ENCODE data around the gene GALNT9. TPM values are rescaled to one million over a fixed set of nuclear protein-coding genes. Genes with fewer than 3 reads are reported as not detected.
"Not testable (repeated sequence)": the region's sequence is repeated elsewhere in the genome, so short reads cannot be mapped to it uniquely, and the experiment has no call there.

GALNT9 gene
- total RNA-seq, 1 experiment from 2014 or later: 1.7 TPM

GRCh38 chr12:132279930-132280329, 49.5 kb downstream of the GALNT9 start:
- DNase-seq (ENCODE audit: low spot score): no peak

GRCh38 chr12:132279184-132279889, 50.1 kb downstream of the GALNT9 start:
- no peak for DNase-seq (ENCODE audit: low spot score)

GRCh38 chr12:132278401-132279183, 50.8 kb downstream of the GALNT9 start:
- DNase-seq (ENCODE audit: low spot score): no peak

- no peak for DNase-seq (ENCODE audit: low spot score)
Observed at GRCh38 chr12:132277949-132278348, 51.4 kb downstream of the GALNT9 start.

GRCh38 chr12:132277374-132277941, 51.9 kb downstream of the GALNT9 start:
- no peak for DNase-seq (ENCODE audit: low spot score)

- no peak for DNase-seq (ENCODE audit: low spot score)
Observed at GRCh38 chr12:132276827-132277373, 52.5 kb downstream of the GALNT9 start.

GRCh38 chr12:132276066-132276826, 53.1 kb downstream of the GALNT9 start:
- DNase-seq (ENCODE audit: low spot score): no peak

- DNase-seq (ENCODE audit: low spot score): no peak
Observed at GRCh38 chr12:132275631-132276030, 53.8 kb downstream of the GALNT9 start.

GRCh38 chr12:132275110-132275531, 54.3 kb downstream of the GALNT9 start:
- DNase-seq (ENCODE audit: low spot score): peak; percentile 89

- DNase-seq (ENCODE audit: low spot score): no peak
Observed at GRCh38 chr12:132273992-132274334, 55.4 kb downstream of the GALNT9 start.

- DNase-seq (ENCODE audit: low spot score): no peak
Observed at GRCh38 chr12:132272711-132273110, 56.7 kb downstream of the GALNT9 start.

GRCh38 chr12:132271755-132272092, 57.7 kb downstream of the GALNT9 start:
- DNase-seq (ENCODE audit: low spot score): no peak

- DNase-seq (ENCODE audit: low spot score): no peak
Observed at GRCh38 chr12:132270969-132271754, 58.2 kb downstream of the GALNT9 start.

GRCh38 chr12:132270516-132270915, 58.9 kb downstream of the GALNT9 start:
- DNase-seq (ENCODE audit: low spot score): no peak

GRCh38 chr12:132269271-132269968, 60.0 kb downstream of the GALNT9 start:
- DNase-seq (ENCODE audit: low spot score): no peak

GRCh38 chr12:132268674-132269073, 60.7 kb downstream of the GALNT9 start:
- DNase-seq (ENCODE audit: low spot score): no peak

GRCh38 chr12:132267873-132268272, 61.5 kb downstream of the GALNT9 start:
- DNase-seq (ENCODE audit: low spot score): no peak

- no peak for DNase-seq (ENCODE audit: low spot score)
Observed at GRCh38 chr12:132266802-132267201, 62.6 kb downstream of the GALNT9 start.

GRCh38 chr12:132266370-132266769, 63.0 kb downstream of the GALNT9 start:
- DNase-seq (ENCODE audit: low spot score): no peak

- not testable (repeated sequence) for DNase-seq (ENCODE audit: low spot score)
Observed at GRCh38 chr12:132265822-132266221, 63.6 kb downstream of the GALNT9 start.

Data from H4 (cell line).